ENCODE measurements around the gene SLC31A1.
"Not testable (repeated sequence)": the region's sequence is repeated elsewhere in the genome, so short reads cannot be mapped to it uniquely, and the experiment has no call there.

SLC31A1 gene

GRCh38 chr9:113227436-113227835 is 6.1 kb downstream of the SLC31A1 start:
- no peak for TF ChIP-seq CTCF (conservative IDR thresholded peaks at IDR 0.05; ENCODE audit: control insufficient read depth, insufficient read depth, low read depth, low read length)
- no peak for DNase-seq (ENCODE audit: low read depth)
- H3K4me3 ChIP-seq (ENCODE audit: control insufficient read depth, low read depth, low read length) = no peak overlapping the region

DNA sequence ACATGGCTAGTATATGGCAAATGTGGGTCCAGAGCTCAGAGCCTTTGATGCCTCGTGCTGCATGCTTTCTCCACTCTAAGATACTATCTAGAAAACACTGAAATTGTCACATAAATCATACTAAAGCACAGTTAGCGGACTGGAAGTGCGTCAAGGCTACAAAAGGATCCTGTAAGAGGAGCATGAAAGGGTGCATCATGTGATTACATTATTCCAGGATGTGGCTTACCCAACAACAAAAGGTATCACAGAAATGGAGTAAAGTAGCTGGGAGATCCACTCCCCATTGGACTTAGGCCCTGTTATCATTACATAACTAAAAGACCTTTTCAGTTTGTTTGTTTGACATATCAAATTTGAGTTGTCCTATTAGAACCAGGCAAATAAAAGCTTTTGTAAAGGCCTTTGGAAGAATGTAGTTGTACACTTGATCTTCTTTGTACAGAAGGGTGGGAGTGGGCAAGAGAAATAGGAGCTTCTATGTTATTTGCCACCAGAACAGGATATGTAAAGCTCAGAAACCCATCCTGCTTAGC is 6.9 kb downstream of the SLC31A1 start:
- no peak for DNase-seq (ENCODE audit: low read depth)
- no peak overlapping the region for H3K4me3 ChIP-seq (ENCODE audit: control insufficient read depth, low read depth, low read length)
- no peak for TF ChIP-seq CTCF (conservative IDR thresholded peaks at IDR 0.05; ENCODE audit: control insufficient read depth, insufficient read depth, low read depth, low read length)

- TF ChIP-seq CTCF (conservative IDR thresholded peaks at IDR 0.05; ENCODE audit: control insufficient read depth, insufficient read depth, low read depth, low read length) = no peak
- no peak for DNase-seq (ENCODE audit: low read depth)
- H3K4me3 ChIP-seq (ENCODE audit: control insufficient read depth, low read depth, low read length) = no peak overlapping the region
Measured at GRCh38 chr9:113231701-113232100, 10.4 kb downstream of the SLC31A1 start.

GRCh38 chr9:113235701-113236255 is 14.4 kb downstream of the SLC31A1 start:
- H3K4me3 ChIP-seq (ENCODE audit: control insufficient read depth, low read depth, low read length); DNase-seq (ENCODE audit: low read depth): not testable (repeated sequence)

DNA sequence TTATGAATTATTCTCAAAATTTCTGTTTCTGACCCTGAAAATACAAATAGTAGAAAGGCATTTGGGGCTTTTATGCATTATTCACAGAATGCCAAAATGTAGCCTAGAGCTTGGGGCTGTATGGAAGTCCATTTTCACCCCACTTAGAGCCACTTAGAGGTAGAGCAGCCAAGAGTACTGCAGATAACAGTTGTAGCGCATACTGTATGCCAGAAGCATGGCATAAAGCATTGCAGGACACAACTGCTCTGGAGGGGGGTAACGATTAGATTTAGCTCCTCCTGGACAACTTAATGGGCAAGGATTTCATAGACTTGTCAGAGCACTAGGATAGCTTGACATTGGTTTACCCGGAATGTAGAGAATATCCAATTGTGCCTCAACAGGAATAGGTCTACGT is 15.7 kb downstream of the SLC31A1 start:
- no peak overlapping the region for H3K4me3 ChIP-seq (ENCODE audit: control insufficient read depth, low read depth, low read length)
- no peak for TF ChIP-seq CTCF (conservative IDR thresholded peaks at IDR 0.05; ENCODE audit: control insufficient read depth, insufficient read depth, low read depth, low read length)
- no peak for DNase-seq (ENCODE audit: low read depth)

- TF ChIP-seq CTCF (conservative IDR thresholded peaks at IDR 0.05; ENCODE audit: control insufficient read depth, insufficient read depth, low read depth, low read length) = no peak
- DNase-seq (ENCODE audit: low read depth) = no peak
- H3K4me3 ChIP-seq (ENCODE audit: control insufficient read depth, low read depth, low read length) = no peak overlapping the region
Measured at GRCh38 chr9:113238202-113238858, 17.0 kb downstream of the SLC31A1 start.

DNA sequence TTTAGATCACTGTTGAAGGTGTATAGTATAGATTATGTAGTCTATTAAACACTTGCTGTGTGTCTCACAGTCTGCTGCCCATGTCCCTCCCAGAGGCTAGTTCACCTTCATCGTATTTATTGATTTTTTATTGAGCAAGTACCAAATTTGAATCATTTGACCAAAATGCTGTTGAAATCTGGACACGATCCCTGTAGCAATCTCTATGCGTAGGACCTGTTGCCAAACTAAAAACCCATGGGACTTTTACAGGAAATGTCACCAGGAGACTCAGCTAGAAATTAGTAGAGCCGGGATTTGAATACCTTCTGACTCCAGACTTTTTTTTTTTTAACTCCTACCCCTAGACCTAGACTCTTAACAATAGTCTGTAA is 17.5 kb downstream of the SLC31A1 start:
- TF ChIP-seq CTCF (conservative IDR thresholded peaks at IDR 0.05; ENCODE audit: control insufficient read depth, insufficient read depth, low read depth, low read length) = no peak
- DNase-seq (ENCODE audit: low read depth) = peak; percentile 23
- no peak overlapping the region for H3K4me3 ChIP-seq (ENCODE audit: control insufficient read depth, low read depth, low read length)

Measured in fibroblast of mammary gland (primary cell).